K562 (cell line): ENCODE data around the gene IDI1. TPM values are rescaled to one million over a fixed set of nuclear protein-coding genes. Genes with fewer than 3 reads are reported as not detected.
A peak's percentile ranks its signal among the peaks of the same experiment; 100 is the strongest.

Experiments used
- ATF1 ChIP-seq, 2 experiments: fragments of 450-650 bp in 1 of 2; IDR thresholded peaks; 2 replicates each; pipeline ENCODE4 v1.6.1; 2016; ENCODE audit warnings: missing compliant biosample characterization in 1 of 2, missing genetic modification characterization in 1 of 2
- KLF6 ChIP-seq: fragments of 250-450 bp; sonication (Bioruptor Pico); IDR thresholded peaks from 2 replicates; pipeline ENCODE4 v1.4.0; 2020; ENCODE audit warnings: mild to moderate bottlenecking, moderate library complexity, borderline replicate concordance
- MGA ChIP-seq: fragments of 450-650 bp; IDR thresholded peaks from 2 replicates; pipeline ENCODE4 v1.6.1; 2016; ENCODE audit warnings: mild to moderate bottlenecking, moderate library complexity
- OTX1 ChIP-seq: fragments of 450-650 bp; formaldehyde crosslinking; IDR thresholded peaks from 2 replicates; pipeline ENCODE4 v1.4.0; 2022; ENCODE audit warnings: mild to moderate bottlenecking
- POLR2B ChIP-seq: fragments of 450-650 bp; IDR thresholded peaks from 2 replicates; pipeline ENCODE4 v1.6.1; 2018; ENCODE audit warnings: low read depth; ENCODE audit not compliant: partially characterized antibody
- RBFOX2 ChIP-seq: fragments of 200-400 bp; formaldehyde crosslinking; IDR thresholded peaks from 2 replicates; pipeline ENCODE4 v1.6.1; 2017; ENCODE audit warnings: low read depth, mild to moderate bottlenecking, low read length, moderate library complexity
- RBM14 ChIP-seq: fragments of 200-400 bp; formaldehyde crosslinking; IDR thresholded peaks from 2 replicates; pipeline ENCODE4 v1.6.1; 2018; ENCODE audit warnings: low read depth, mild to moderate bottlenecking, low read length, moderate library complexity, borderline replicate concordance; ENCODE audit not compliant: insufficient read depth
- SMARCE1 ChIP-seq: fragments of 450-650 bp; IDR thresholded peaks from 2 replicates; pipeline ENCODE4 v1.7.1; 2016; ENCODE audit warnings: mild to moderate bottlenecking
- ZBTB11 ChIP-seq, 3 experiments: fragments of 200-800 bp in 1 of 3; fragments of 250-450 bp in 1 of 3; fragments of 450-650 bp in 1 of 3; sonication (Bioruptor Pico) in 1 of 3; sonication (Bioruptor generic) in 1 of 3; formaldehyde crosslinking in 1 of 3; IDR thresholded peaks; 2 replicates each; pipeline versions ENCODE4 v1.6.1 to v1.8.0; 2016 to 2022; ENCODE audit warnings: mild to moderate bottlenecking in 2 of 3, missing genetic modification characterization in 2 of 3, missing compliant biosample characterization in 1 of 3, moderate library complexity in 1 of 3
- ZNF444 ChIP-seq: fragments of 250-450 bp; sonication (Bioruptor Pico); IDR thresholded peaks from 2 replicates; pipeline ENCODE4 v1.4.0; 2020; ENCODE audit warnings: mild to moderate bottlenecking, moderate library complexity
- polyA plus RNA-seq, 8 experiments: library from polyadenylated mRNA; depleted of rRNA in 4 of 8; stranded (reverse) in 5 of 8; unstranded in 3 of 8; fragments of >200 nt; fragmentation: Nextera tagmentation in 2 of 8; fragmentation: Illumina TruSeq in 1 of 8; extraction: Ambion mirVana in 2 of 8; extraction: Trizol in 1 of 8; gene quantifications; 2 replicates each; pipeline versions ENCODE4 v1.2.1 to v1.2.3, GENCODE V29; 2011 to 2014; ENCODE audit warnings: inconsistent platforms in 1 of 8, missing spikeins in 1 of 8
- total RNA-seq, 7 experiments: library from RNA; depleted of rRNA in 6 of 7; stranded (reverse); fragments of >200 nt in 6 of 7; fragmentation: Illumina TruSeq in 2 of 7; extraction: Trizol in 2 of 7; gene quantifications; 2 replicates each; pipeline versions ENCODE4 v1.2.1 to v1.2.3, GENCODE V29; 2011 to 2021; ENCODE audit warnings: low replicate concordance in 1 of 7

The IDI1 gene
- total and polyA plus RNA-seq, 9 of the 15 experiments (the other 6 are each of a cell fraction or from before 2014, with no cell fraction given): 70.0 to 265 (median 119) TPM

GRCh38 chr10:1056326-1057105, 7.6 kb upstream of the IDI1 start, which contains the start of gene WDR37 (continued):
- peak; percentile 54; the same call in 1 of the 2 replicates for TF ChIP-seq MGA
- TF ChIP-seq OTX1 (CRISPR knock-in tag): 0 out of 2 replicates have a peak, but pooled peaks have one; percentile 44
- peak; percentile 58 for TF ChIP-seq POLR2B
- TF ChIP-seq RBFOX2: peak; percentile 93
- no peak for TF ChIP-seq ZNF444 (CRISPR knock-in tag)
- no peak for TF ChIP-seq SMARCE1
- TF ChIP-seq ATF1 (CRISPR knock-in tag; IDR thresholded peaks at IDR 0.05): no peak; the same call in 1 of the 2 replicates
- TF ChIP-seq ATF1 (tag; IDR thresholded peaks at IDR 0.05): peak; percentile 72
- TF ChIP-seq KLF6 (CRISPR knock-in tag): no peak
- peak; percentile 68 to 96 (median 82); a peak in 5 of 6 replicates for TF ChIP-seq ZBTB11 (CRISPR knock-in tag; IDR thresholded peaks at IDR 0.05)
- no peak for TF ChIP-seq RBM14
